Right hindlimb (tissue), 1 donor: ENCODE results near the gene VWCE.
A peak's percentile ranks its signal among the peaks of the same experiment; 100 is the strongest.
"Not testable (repeated sequence)": the region's sequence is repeated elsewhere in the genome, so short reads cannot be mapped to it uniquely, and the experiment has no call there.

Experiments
- DNase-seq: peaks from one replicate; pipeline ENCODE4 v3.0.0-alpha.2; 2018

Gene VWCE

GRCh38 chr11:61250796-61251765 is 44.0 kb downstream of the VWCE start:
- peak; percentile 91 for DNase-seq

DNA sequence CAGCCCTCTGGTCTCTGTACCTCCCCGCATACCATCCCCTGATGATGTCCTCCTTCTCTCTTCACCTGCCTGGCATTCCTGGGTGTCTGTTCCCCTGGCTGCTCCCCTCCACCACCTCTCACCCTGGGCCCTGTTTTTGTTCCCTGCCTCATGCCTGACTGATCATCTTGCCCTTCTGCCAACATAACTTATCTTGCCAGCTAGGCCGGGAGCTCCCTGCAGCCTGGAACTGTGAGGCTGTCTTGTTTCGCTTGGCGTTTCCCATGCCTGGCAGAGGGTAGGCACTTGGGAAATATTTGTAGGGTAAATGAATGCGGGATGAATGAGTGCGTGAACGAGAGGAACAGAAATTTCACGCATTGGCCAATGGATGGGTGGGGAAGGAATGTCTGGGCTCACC is 45.9 kb downstream of the VWCE start:
- DNase-seq = not testable (repeated sequence)

- not testable (repeated sequence) for DNase-seq
These were observed 47.0 kb downstream of the VWCE start for GRCh38 chr11:61248071-61248470.

- DNase-seq = not testable (repeated sequence)
These were observed 49.7 kb downstream of the VWCE start for GRCh38 chr11:61245284-61245964.

DNA sequence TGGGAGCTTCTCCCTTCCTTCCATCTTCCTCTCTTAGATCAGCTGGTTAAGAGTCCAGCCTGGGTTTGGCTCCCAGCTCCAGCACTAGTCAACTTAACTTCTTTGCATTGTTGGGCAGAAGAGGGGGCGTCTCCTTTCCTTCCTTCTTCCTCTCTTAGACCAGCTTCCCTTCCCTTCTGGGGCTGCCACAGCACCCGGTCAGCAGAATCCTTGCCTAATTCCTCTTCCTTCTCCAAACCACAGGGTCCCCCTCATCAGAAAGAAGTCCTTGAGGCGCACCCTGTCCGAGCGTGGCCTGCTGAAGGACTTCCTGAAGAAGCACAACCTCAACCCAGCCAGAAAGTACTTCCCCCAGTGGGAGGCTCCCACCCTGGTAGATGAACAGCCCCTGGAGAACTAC is 53.6 kb downstream of the VWCE start:
- not testable (repeated sequence) for DNase-seq

DNA sequence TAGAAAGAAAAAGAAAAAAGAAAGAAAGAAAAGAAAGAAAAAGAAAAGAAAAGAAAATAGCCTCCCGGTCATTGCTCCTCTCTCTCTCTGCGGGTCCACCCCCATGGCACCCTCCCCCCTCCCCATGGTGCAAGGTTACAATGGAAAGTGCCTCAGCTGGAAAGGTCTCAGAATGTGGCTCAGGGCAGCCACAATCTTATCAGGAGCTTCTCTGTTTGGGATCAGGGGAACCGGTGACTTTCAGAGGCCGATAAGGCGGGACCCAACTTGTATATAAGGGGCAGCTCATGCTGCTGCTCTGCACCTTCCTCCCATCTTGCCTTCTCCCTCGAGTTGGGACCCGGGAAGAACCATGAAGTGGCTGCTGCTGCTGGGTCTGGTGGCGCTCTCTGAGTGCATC is 54.2 kb downstream of the VWCE start, which contains the start of gene PGA5:
Gene PGA5, plus strand, starts transcription at position 301 of the 400 bp plus-strand sequence. Its CDS starts 52 bp downstream, at position 353.
- not testable (repeated sequence) for DNase-seq

GRCh38 chr11:61240288-61240687 is 54.8 kb downstream of the VWCE start:
- not testable (repeated sequence) for DNase-seq

DNA sequence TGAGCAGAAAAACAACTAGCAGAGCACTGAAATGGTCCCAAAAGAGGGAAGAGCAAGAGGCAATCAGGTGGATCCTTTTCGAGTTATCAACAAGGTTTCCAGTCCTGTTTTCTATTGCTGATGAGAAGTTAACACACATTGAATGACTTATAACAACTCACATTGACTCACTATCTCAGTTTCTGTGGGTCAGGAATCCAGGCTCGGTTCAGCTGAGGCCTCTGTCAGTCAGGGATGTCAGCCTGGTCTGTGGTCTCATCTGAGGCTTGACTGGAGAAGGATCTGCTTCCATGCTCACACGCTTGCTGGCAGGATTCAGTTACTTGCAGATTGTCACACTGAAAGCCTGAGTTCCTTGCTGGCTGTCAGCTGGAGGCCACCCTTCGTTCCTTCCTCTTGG is 58.0 kb downstream of the VWCE start:
- DNase-seq = not testable (repeated sequence)

DNA sequence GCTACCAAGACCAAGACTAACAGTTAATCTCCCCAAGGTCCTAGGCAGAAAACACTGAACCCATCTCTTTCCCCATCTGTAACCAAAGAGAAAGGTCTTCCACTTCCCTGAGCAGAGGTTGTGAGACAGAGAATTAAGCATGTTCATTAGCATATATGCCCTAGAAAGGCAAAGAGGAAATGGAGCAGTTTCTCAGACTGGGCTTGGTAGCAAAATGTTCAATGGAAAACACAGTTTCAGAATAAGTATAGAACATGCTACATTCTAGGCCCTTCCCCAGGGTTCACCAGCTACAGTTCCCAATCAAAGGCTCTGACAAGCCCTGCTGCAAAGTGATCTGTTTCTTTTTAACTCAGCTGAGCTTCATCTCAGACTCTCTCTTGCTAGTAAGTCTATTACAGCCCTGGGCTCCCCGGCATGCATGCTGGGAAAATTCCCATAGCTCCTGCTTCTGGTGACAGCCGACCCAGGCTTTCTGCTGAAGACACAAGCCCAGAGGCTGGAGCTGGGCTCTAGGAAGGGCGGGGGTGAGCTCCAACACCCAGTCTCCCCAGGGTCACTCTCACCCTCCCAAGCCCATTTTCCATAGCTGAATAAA is 62.5 kb downstream of the VWCE start:
- not testable (repeated sequence) for DNase-seq

DNA sequence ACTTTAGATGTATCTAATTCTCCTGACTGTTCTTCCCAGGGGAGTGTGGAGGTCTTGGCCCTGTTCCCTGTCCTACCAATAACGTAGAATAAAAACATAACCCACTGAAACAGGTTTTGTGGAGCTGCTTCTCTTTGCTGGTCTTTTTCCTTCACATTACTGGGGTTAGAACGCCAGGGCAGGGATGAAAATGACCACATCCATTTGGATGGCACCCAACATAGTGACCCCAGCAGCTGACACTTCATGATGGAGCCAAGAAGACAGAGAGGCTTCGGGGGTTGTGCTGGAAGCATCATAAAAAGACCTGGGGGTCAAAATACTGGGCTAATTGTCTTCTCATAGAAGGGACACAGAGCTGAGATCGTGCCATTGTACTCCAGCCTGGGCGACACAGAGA is 63.5 kb downstream of the VWCE start:
- not testable (repeated sequence) for DNase-seq

DNA sequence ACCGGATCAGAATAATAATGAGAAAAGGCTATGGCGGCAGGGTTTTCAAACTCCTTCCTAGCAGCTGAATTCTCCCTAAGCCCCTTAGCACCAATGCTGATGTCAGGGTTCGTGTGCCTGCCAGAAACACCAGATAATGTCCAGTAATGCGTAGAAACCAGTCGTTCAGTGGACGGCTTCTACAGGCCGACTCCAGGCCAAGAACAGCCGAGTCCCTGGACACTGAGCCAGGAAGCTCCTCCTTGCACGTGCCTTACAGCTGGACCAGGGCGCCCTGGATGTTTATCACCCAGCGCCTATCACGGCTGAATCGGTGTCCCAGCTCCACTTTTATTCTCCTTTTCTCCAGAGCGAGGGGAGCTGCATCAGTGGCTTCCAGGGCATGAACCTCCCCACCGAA is 64.1 kb downstream of the VWCE start:
- DNase-seq = not testable (repeated sequence)

GRCh38 chr11:61229458-61229857 is 65.7 kb downstream of the VWCE start:
- not testable (repeated sequence) for DNase-seq

DNA sequence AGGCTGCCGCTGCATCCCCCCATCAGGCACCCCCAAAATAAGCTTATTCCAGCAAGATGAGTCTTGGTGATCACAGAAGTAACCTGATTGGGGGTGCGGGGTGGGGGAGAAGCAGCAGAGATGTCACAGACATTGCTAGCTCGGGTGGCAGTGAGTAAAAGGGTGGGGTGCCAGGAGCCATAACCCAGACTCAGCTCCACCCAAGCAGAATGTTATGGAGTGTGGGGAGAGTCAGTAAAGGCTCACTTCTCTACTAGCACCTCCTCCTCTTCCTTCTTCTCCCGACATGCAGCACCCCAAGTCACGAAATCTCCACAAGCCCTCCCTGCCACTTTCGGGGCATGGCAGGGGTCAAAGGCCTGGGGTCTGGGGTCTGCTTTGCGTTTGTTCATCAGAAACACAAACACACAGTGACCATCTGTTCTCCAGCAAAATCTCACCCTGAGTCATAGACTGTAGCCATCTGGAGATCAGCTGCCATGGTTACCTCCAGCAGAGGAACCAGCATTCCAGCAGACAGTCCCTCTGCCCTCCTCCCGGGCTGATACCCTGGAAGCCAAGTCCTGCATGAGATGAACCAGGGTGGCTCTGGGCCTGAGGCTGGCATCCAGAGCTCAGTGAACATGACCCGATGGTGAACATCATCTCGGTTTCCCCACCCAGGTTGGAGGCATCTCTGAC is 68.5 kb downstream of the VWCE start:
- DNase-seq = not testable (repeated sequence)

DNA sequence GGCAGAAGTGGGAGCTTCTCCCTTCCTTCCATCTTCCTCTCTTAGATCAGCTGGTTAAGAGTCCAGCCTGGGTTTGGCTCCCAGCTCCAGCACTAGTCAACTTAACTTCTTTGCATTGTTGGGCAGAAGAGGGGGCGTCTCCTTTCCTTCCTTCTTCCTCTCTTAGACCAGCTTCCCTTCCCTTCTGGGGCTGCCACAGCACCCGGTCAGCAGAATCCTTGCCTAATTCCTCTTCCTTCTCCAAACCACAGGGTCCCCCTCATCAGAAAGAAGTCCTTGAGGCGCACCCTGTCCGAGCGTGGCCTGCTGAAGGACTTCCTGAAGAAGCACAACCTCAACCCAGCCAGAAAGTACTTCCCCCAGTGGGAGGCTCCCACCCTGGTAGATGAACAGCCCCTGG is 72.4 kb downstream of the VWCE start:
- not testable (repeated sequence) for DNase-seq

DNA sequence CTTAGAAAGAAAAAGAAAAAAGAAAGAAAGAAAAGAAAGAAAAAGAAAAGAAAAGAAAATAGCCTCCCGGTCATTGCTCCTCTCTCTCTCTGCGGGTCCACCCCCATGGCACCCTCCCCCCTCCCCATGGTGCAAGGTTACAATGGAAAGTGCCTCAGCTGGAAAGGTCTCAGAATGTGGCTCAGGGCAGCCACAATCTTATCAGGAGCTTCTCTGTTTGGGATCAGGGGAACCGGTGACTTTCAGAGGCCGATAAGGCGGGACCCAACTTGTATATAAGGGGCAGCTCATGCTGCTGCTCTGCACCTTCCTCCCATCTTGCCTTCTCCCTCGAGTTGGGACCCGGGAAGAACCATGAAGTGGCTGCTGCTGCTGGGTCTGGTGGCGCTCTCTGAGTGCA is 73.1 kb downstream of the VWCE start, which contains the start of gene PGA4:
Gene PGA4, plus strand, starts transcription at position 301 of the 400 bp plus-strand sequence. Its CDS starts 54 bp downstream, at position 355.
- not testable (repeated sequence) for DNase-seq

DNA sequence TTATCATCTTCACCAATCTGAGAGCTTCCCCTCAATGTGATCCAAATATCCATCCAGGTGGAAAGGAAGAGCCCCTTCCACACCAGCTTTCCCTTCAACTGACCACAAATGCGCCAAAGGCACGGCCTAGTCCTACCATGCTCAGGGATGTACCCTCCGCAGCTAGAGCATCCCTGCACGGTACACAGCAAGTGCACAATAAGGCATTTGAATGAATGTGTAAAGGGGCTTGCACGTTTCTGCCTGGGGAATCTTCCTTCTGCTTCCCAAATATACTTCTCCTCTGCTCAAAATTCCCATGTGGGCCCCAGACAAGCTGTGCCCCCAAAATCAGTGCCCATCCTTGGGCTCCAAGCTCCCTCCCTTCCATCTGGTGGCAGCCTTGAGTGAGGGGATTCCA is 76.1 kb downstream of the VWCE start:
- DNase-seq = not testable (repeated sequence)

- not testable (repeated sequence) for DNase-seq
These were observed 76.8 kb downstream of the VWCE start for GRCh38 chr11:61218306-61218705.

GRCh38 chr11:61213711-61214324 is 81.3 kb downstream of the VWCE start:
- not testable (repeated sequence) for DNase-seq

DNA sequence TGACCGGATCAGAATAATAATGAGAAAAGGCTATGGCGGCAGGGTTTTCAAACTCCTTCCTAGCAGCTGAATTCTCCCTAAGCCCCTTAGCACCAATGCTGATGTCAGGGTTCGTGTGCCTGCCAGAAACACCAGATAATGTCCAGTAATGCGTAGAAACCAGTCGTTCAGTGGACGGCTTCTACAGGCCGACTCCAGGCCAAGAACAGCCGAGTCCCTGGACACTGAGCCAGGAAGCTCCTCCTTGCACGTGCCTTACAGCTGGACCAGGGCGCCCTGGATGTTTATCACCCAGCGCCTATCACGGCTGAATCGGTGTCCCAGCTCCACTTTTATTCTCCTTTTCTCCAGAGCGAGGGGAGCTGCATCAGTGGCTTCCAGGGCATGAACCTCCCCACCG is 82.9 kb downstream of the VWCE start:
- not testable (repeated sequence) for DNase-seq

GRCh38 chr11:61211327-61211952 is 83.7 kb downstream of the VWCE start:
- DNase-seq = not testable (repeated sequence)

- not testable (repeated sequence) for DNase-seq
These were observed 84.5 kb downstream of the VWCE start for GRCh38 chr11:61210629-61211028.
